ENCODE measurements around the gene ZNF254.

GRCh38 chr19:24055548-24055947, 31.4 kb upstream of the ZNF254 start:
- TF ChIP-seq CTCF (IDR thresholded peaks at IDR 0.05) (no peak), POLR2A (IDR thresholded peaks at IDR 0.05) (no peak)
